HepG2 (cell line): ENCODE measurements around the gene ZBTB1. TPM values are rescaled to one million over a fixed set of nuclear protein-coding genes. Genes with fewer than 3 reads are reported as not detected.

ENCODE experiments used
- BATF2 ChIP-seq: sonication (generic); formaldehyde crosslinking; IDR thresholded peaks from 2 replicates; pipeline ENCODE4 v1.8.0; 2022; ENCODE audit warnings: mild to moderate bottlenecking, missing genetic modification reagents, moderate library complexity
- CAMTA2 ChIP-seq: sonication (generic); formaldehyde crosslinking; IDR thresholded peaks from 2 replicates; pipeline ENCODE4 v1.4.0; 2020; ENCODE audit warnings: mild to moderate bottlenecking, missing genetic modification reagents, borderline replicate concordance
- FLYWCH1 ChIP-seq: sonication (generic); formaldehyde crosslinking; IDR thresholded peaks from 2 replicates; pipeline ENCODE4 v1.8.1; 2023; ENCODE audit warnings: mild to moderate bottlenecking, missing genetic modification reagents
- HNF1B ChIP-seq: sonication (generic); formaldehyde crosslinking; IDR thresholded peaks from 2 replicates; pipeline ENCODE4 v1.5.1; 2020; ENCODE audit warnings: mild to moderate bottlenecking, moderate library complexity, missing genetic modification reagents
- MATR3 ChIP-seq: sonication (generic); formaldehyde crosslinking; IDR thresholded peaks from 2 replicates; pipeline ENCODE4 v1.4.0; 2020; ENCODE audit warnings: missing genetic modification reagents
- PAWR ChIP-seq: sonication (generic); formaldehyde crosslinking; IDR thresholded peaks from 2 replicates; pipeline ENCODE4 v1.4.0; 2020; ENCODE audit warnings: missing genetic modification reagents, mild to moderate bottlenecking, borderline replicate concordance
- REXO4 ChIP-seq: sonication (generic); formaldehyde crosslinking; IDR thresholded peaks from 2 replicates; pipeline ENCODE4 v1.8.0; 2022; ENCODE audit warnings: missing genetic modification reagents, mild to moderate bottlenecking, borderline replicate concordance
- TIGD3 ChIP-seq: sonication (generic); formaldehyde crosslinking; IDR thresholded peaks from 2 replicates; pipeline ENCODE4 v1.5.1; 2020; ENCODE audit warnings: mild to moderate bottlenecking, missing genetic modification reagents, borderline replicate concordance
- TMF1 ChIP-seq: sonication (generic); formaldehyde crosslinking; IDR thresholded peaks from 2 replicates; pipeline ENCODE4 v1.8.1; 2022; ENCODE audit warnings: low read depth, missing genetic modification reagents
- ZBTB21 ChIP-seq: sonication (generic); formaldehyde crosslinking; IDR thresholded peaks from 2 replicates; pipeline ENCODE4 v1.4.0; 2020; ENCODE audit warnings: missing genetic modification reagents
- ZMAT3 ChIP-seq: sonication (generic); formaldehyde crosslinking; conservative IDR thresholded peaks from 2 replicates; pipeline ENCODE4 v1.7.0; 2021; ENCODE audit warnings: missing genetic modification reagents
- ZNF264 ChIP-seq: sonication (generic); formaldehyde crosslinking; IDR thresholded peaks from 2 replicates; pipeline ENCODE4 v1.4.0; 2020; ENCODE audit warnings: missing genetic modification reagents
- ZNF343 ChIP-seq: sonication (generic); formaldehyde crosslinking; IDR thresholded peaks from 2 replicates; pipeline ENCODE4 v1.4.0; 2020; ENCODE audit warnings: mild to moderate bottlenecking, missing genetic modification reagents
- ZNF552 ChIP-seq: sonication (generic); formaldehyde crosslinking; IDR thresholded peaks from 2 replicates; pipeline ENCODE4 v1.9.0; 2022; ENCODE audit warnings: missing genetic modification reagents, mild to moderate bottlenecking, borderline replicate concordance
- ZNF570 ChIP-seq: sonication (generic); formaldehyde crosslinking; IDR thresholded peaks from 2 replicates; pipeline ENCODE4 v1.4.0; 2020; ENCODE audit warnings: mild to moderate bottlenecking, missing genetic modification reagents, borderline replicate concordance
- polyA plus RNA-seq, 8 experiments: library from polyadenylated mRNA; depleted of rRNA in 3 of 8; stranded (reverse) in 7 of 8; unstranded in 1 of 8; fragments of >200 nt; fragmentation: Illumina TruSeq in 4 of 8; extraction: Trizol in 4 of 8; gene quantifications; 2 replicates each; pipeline versions ENCODE4 v1.2.1 to v1.2.3, GENCODE V29; 2011 to 2016; ENCODE audit warnings: low read depth in 4 of 8, missing spikeins in 1 of 8, mixed read lengths in 1 of 8; ENCODE audit not compliant: insufficient read depth in 1 of 8
- total RNA-seq, 5 experiments: library from RNA; depleted of rRNA; stranded (reverse); fragments of >200 nt; fragmentation: Illumina TruSeq; extraction: Trizol; gene quantifications; 2 replicates each; pipeline ENCODE4 v1.2.3, GENCODE V29; 2016; ENCODE audit warnings: low read depth in 1 of 5
- TF ChIP-seq, protein P1 (sequence below): sonication (generic); formaldehyde crosslinking; IDR thresholded peaks from 2 replicates; pipeline ENCODE4 v1.4.0; 2020; ENCODE audit warnings: missing genetic modification reagents
- TF ChIP-seq, protein P2 (sequence below): sonication (generic); formaldehyde crosslinking; IDR thresholded peaks from 2 replicates; pipeline ENCODE4 v1.4.0; 2020; ENCODE audit warnings: missing genetic modification reagents, borderline replicate concordance
- TF ChIP-seq, protein P3 (sequence below): IDR thresholded peaks from 2 replicates; pipeline ENCODE4 v1.6.1; 2016; ENCODE audit warnings: low read depth

ZBTB1 gene
- total and polyA plus RNA-seq, 2 of the 13 experiments (the other 11 are each of a cell fraction or from before 2014, with no cell fraction given): 18.8 to 22.6 TPM

- TF ChIP-seq BATF2 (CRISPR knock-in tag) (no peak), FLYWCH1 (CRISPR knock-in tag) (no peak), HNF1B (CRISPR knock-in tag) (peak; percentile 25; the same call in 1 of the 2 replicates), REXO4 (CRISPR knock-in tag) (no peak), ZNF552 (no peak), ZNF570 (CRISPR knock-in tag) (no peak), CAMTA2 (CRISPR knock-in tag) (no peak), MATR3 (CRISPR knock-in tag) (no peak), ZBTB21 (CRISPR knock-in tag) (no peak), TMF1 (CRISPR knock-in tag) (no peak), PAWR (no peak), ZMAT3 (CRISPR knock-in tag) (peak; percentile 56; the same call in 1 of the 2 replicates), ZNF343 (no peak; the same call in 1 of the 2 replicates), ZNF264 (no peak), TIGD3 (CRISPR knock-in tag) (no peak)
- TF ChIP-seq, protein P1, sequence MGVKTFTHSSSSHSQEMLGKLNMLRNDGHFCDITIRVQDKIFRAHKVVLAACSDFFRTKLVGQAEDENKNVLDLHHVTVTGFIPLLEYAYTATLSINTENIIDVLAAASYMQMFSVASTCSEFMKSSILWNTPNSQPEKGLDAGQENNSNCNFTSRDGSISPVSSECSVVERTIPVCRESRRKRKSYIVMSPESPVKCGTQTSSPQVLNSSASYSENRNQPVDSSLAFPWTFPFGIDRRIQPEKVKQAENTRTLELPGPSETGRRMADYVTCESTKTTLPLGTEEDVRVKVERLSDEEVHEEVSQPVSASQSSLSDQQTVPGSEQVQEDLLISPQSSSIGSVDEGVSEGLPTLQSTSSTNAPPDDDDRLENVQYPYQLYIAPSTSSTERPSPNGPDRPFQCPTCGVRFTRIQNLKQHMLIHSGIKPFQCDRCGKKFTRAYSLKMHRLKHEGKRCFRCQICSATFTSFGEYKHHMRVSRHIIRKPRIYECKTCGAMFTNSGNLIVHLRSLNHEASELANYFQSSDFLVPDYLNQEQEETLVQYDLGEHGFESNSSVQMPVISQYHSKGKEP: no peak
- TF ChIP-seq, protein P2, sequence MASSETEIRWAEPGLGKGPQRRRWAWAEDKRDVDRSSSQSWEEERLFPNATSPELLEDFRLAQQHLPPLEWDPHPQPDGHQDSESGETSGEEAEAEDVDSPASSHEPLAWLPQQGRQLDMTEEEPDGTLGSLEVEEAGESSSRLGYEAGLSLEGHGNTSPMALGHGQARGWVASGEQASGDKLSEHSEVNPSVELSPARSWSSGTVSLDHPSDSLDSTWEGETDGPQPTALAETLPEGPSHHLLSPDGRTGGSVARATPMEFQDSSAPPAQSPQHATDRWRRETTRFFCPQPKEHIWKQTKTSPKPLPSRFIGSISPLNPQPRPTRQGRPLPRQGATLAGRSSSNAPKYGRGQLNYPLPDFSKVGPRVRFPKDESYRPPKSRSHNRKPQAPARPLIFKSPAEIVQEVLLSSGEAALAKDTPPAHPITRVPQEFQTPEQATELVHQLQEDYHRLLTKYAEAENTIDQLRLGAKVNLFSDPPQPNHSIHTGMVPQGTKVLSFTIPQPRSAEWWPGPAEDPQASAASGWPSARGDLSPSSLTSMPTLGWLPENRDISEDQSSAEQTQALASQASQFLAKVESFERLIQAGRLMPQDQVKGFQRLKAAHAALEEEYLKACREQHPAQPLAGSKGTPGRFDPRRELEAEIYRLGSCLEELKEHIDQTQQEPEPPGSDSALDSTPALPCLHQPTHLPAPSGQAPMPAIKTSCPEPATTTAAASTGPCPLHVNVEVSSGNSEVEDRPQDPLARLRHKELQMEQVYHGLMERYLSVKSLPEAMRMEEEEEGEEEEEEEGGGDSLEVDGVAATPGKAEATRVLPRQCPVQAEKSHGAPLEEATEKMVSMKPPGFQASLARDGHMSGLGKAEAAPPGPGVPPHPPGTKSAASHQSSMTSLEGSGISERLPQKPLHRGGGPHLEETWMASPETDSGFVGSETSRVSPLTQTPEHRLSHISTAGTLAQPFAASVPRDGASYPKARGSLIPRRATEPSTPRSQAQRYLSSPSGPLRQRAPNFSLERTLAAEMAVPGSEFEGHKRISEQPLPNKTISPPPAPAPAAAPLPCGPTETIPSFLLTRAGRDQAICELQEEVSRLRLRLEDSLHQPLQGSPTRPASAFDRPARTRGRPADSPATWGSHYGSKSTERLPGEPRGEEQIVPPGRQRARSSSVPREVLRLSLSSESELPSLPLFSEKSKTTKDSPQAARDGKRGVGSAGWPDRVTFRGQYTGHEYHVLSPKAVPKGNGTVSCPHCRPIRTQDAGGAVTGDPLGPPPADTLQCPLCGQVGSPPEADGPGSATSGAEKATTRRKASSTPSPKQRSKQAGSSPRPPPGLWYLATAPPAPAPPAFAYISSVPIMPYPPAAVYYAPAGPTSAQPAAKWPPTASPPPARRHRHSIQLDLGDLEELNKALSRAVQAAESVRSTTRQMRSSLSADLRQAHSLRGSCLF (CRISPR knock-in tag): no peak; the same call in 1 of the 2 replicates
- TF ChIP-seq, protein P3, sequence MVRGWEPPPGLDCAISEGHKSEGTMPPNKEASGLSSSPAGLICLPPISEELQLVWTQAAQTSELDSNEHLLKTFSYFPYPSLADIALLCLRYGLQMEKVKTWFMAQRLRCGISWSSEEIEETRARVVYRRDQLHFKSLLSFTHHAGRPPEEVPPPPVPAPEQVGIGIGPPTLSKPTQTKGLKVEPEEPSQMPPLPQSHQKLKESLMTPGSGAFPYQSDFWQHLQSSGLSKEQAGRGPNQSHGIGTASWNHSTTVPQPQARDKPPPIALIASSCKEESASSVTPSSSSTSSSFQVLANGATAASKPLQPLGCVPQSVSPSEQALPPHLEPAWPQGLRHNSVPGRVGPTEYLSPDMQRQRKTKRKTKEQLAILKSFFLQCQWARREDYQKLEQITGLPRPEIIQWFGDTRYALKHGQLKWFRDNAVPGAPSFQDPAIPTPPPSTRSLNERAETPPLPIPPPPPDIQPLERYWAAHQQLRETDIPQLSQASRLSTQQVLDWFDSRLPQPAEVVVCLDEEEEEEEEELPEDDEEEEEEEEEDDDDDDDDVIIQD (CRISPR knock-in tag): no peak
These were observed at the start of gene ZBTB1 (continued) for GRCh38 chr14:64504310-64504896.
